Measurements from ENCODE around the gene NEDD8.

Gene NEDD8

DNA sequence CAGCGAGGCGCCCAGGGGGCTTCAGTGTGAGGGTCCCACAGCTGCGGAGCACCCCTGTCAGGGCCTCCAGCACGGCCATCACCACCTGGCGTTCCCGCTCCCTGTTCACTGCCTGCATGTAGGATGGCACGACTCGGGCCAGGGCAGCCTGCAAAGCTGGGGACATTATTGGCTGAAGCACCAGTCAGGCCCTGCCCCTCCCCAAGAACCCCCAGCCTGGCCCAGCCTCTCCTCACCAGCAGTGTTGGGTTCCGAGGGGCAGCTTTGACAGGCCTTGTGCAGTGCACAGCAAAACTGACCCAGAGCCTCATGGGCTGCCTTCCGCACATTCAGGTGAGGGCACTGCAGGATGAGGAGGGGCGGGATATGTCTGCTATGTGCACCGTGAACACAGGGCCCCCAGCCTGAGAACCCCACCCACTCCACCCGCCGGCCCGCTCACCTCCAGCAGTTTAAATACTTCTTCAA lies 49.1 kb downstream of the NEDD8 start:
- in situ Hi-C loops (cut with MboI; ENCODE audit: low sequenced_read_pairs), result no loop called here

GRCh38 chr14:24182110-24182882 lies 49.9 kb downstream of the NEDD8 start:
- in situ Hi-C loops (cut with MboI; ENCODE audit: low sequenced_read_pairs), result no loop called here

- in situ Hi-C loops (cut with MboI; ENCODE audit: low sequenced_read_pairs), result no loop called here
Measured at GRCh38 chr14:24181371-24182077, 50.6 kb downstream of the NEDD8 start.

GRCh38 chr14:24179961-24180796 lies 52.0 kb downstream of the NEDD8 start:
- in situ Hi-C loops (cut with MboI; ENCODE audit: low sequenced_read_pairs), result no loop called here

- in situ Hi-C loops (cut with MboI; ENCODE audit: low sequenced_read_pairs), result no loop called here
Measured at GRCh38 chr14:24179294-24179960, 52.7 kb downstream of the NEDD8 start.

GRCh38 chr14:24178399-24179178 lies 53.6 kb downstream of the NEDD8 start:
- in situ Hi-C loops (cut with MboI; ENCODE audit: low sequenced_read_pairs), result no loop called here

- in situ Hi-C loops (cut with MboI; ENCODE audit: low sequenced_read_pairs), result no loop called here
Measured at GRCh38 chr14:24177891-24178290, 54.3 kb downstream of the NEDD8 start.

GRCh38 chr14:24177041-24177825 lies 54.9 kb downstream of the NEDD8 start:
- in situ Hi-C loops (cut with MboI; ENCODE audit: low sequenced_read_pairs), result no loop called here

DNA sequence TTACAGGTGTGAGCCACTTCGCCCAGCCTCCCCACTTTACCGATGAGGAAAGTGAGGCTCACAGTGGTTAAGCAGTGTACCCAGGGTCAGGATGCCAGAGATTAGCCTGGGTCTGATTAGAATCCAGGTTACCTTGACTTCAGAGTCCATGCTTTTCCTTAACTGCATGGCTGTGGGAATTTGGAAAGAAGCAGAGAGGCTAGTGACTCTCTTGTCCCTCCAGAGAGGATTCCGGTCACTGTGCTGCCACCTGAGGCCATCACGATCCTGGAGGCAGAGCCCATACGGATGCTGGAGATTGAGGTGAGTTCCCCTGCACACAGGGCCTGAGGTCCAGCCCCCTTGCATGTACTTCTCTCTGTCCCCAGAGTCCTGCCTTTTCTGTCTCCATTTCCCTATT lies 55.6 kb downstream of the NEDD8 start:
- in situ Hi-C loops (cut with MboI; ENCODE audit: low sequenced_read_pairs), result no loop called here

DNA sequence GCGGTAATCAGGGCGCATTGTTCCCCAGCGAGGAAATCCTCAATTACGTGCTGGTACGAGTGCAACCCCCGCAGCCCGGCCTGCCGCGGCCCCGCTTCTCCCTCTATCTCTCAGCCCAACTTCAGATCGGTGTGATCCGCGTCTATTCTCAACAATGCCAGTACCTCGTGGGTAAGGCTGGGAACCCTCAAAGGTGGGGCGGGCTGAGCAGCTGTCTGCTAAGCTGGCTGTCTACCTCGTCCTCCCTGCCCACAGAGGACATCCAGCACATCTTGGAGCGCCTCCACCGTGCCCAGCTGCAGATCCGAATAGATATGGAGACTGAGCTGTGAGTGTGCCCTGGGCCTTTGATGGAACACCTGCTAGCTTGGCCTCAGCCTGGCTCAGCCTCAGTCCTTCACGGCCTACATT lies 59.3 kb downstream of the NEDD8 start:
- in situ Hi-C loops (cut with MboI; ENCODE audit: low sequenced_read_pairs), result no loop called here

GRCh38 chr14:24172261-24172860 lies 59.8 kb downstream of the NEDD8 start:
- in situ Hi-C loops (cut with MboI; ENCODE audit: low sequenced_read_pairs), result no loop called here

GRCh38 chr14:24171422-24172260 lies 60.5 kb downstream of the NEDD8 start, which contains the start of gene REC8:
Gene REC8 (plus strand): TSS chr14:24172080. CDS start chr14:24172553, 473 bp downstream.
- in situ Hi-C loops (cut with MboI; ENCODE audit: low sequenced_read_pairs), result no loop called here

- in situ Hi-C loops (cut with MboI; ENCODE audit: low sequenced_read_pairs), result no loop called here
Measured at GRCh38 chr14:24167469-24168114, 64.6 kb downstream of the NEDD8 start.

Measured in HL-60/S4 treated with phorbol 12-myristate 13-acetate at 8.2 ng/mL for 4 days and 3 days (cell line).